Ramos (cell line): ENCODE results near the gene SSC5D.

Experiments
- in situ Hi-C: fragments of 300-500 bp; cut with MboI; formaldehyde crosslinking; loops from one replicate; pipeline ENCODE4 v1.14.3; 2022; ENCODE audit warnings: low sequenced_read_pairs; ENCODE audit not compliant: unreplicated experiment

Gene SSC5D

DNA sequence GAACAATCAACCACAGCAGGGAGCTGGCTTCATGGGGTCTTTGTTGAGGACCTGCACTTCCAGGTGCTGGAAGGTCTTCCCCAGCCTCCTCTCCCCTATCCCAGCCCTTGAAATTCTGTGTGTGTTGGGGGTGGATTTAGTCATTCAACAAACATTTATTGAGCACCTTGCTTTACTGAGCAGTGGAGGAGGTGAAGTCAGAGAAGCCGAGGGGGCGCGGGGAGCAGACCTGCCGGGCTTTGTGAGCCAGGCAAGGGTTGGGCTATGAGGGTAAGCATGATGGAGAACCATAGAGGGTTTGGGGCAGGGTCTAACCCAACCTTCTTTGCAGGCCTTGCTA, 20.2 kb upstream of the SSC5D start:
- in situ Hi-C loops: no loop called here

- in situ Hi-C loops: no loop called here
These were observed 17.0 kb upstream of the SSC5D start for GRCh38 chr19:55471266-55471665.

DNA sequence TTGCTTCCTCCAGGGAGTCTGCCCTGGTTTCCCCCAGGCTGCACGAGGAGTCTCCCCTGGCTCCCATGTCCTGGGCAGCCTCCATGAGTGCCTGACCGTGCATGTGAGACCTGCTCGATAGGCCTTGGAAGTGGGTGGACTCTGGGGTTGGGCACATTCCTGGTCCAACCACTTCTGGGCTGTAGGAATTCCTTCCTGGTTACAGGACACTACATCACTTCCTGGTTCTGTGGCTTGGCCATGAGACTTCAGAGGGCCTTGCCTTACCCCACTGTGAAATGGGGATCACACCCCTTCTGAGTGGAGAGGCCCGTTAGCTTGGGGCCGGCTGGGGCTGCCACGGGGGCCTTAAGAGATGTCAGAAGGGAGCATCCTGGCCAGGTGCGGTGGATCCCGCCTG, 15.8 kb upstream of the SSC5D start:
- in situ Hi-C loops: no loop called here

DNA sequence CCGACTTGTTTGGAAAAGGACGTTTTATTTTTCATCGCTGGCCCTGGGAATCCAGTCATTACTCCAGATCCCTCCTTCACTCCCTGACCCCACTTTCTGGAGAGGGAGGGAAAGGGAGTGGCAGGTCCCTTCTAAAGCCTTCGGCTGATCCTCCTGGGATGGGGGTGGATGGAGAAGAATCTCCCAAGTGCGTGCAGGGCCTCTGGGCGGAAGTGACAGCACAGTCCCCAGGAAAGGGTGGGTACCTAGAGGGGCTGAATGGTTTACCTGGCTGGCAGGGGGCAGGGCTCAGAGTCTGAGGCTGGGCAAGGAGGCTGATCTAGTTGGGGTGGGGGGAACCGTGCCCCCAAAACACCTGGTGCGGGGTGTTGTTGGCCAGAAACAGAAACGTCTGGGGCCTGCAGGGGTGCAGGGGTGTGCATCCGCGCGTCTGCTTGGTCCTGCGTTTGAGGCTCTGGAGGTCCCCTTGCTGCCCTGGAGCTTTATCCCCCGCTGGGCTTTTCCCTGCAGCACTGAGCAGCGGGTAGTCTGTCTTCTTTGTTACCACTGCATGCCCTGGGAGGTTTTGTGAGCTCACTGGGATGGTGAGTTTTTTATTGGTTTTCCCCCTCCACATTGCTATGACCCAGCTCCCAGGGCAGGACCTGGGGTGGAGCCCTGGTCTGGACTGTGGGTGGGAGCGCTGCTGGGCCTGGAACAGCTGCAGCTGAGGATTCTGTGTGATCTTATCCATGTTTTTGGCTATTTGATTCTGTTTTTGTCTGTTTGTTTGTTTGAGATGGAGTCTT, 14.8 kb upstream of the SSC5D start:
- in situ Hi-C loops: no loop called here

- in situ Hi-C loops: no loop called here
These were observed 13.7 kb upstream of the SSC5D start for GRCh38 chr19:55474269-55475265.

GRCh38 chr19:55476100-55476775, 12.0 kb upstream of the SSC5D start, which contains the start of gene ZNF628:
Gene ZNF628, plus strand, starts transcription at chr19:55476617. Its CDS starts 3,294 bp downstream, at chr19:55479911.
- in situ Hi-C loops: no loop called here

- in situ Hi-C loops: no loop called here
These were observed 10.3 kb upstream of the SSC5D start for GRCh38 chr19:55477905-55478304.

DNA sequence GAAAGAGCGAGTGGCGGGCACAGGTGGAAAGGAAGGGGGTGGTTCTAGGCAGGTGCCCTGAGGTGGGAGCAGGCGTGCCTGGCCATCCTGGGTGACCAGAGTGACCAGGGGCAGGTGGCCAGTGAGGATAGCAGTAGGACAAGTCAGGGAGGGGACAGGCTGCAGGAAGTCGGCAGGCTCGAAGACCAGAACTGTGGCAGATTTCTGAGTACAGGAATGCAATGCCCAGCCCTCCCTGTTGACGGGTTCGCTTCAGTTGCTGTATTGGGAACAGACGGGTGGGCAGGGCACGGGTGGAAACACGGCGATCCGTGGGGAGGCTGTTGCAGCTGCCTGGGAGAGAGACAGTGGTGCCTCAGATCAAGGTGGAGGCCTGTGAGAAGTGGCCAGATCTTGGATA, 9.9 kb upstream of the SSC5D start:
- in situ Hi-C loops: no loop called here

DNA sequence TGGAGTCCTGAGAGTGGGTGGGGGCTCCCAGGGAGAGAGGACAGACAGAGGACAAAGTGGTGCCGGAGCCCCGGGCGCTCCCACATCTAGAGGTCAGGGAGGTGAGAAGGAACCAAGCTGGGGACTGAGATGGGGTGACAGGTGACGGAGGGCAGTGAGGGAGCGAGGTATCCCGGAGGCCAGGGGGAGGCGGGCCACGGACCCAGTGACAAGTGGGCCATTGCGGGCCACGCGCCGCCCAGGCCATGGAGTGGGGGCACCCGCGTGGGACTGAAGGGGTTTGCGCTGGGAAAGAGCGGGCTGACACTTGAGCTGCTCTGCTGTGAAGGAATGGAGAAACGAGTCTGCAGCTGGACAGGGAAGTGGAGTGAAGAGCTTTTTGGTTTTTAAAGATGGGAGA, 9.2 kb upstream of the SSC5D start:
- in situ Hi-C loops: no loop called here

DNA sequence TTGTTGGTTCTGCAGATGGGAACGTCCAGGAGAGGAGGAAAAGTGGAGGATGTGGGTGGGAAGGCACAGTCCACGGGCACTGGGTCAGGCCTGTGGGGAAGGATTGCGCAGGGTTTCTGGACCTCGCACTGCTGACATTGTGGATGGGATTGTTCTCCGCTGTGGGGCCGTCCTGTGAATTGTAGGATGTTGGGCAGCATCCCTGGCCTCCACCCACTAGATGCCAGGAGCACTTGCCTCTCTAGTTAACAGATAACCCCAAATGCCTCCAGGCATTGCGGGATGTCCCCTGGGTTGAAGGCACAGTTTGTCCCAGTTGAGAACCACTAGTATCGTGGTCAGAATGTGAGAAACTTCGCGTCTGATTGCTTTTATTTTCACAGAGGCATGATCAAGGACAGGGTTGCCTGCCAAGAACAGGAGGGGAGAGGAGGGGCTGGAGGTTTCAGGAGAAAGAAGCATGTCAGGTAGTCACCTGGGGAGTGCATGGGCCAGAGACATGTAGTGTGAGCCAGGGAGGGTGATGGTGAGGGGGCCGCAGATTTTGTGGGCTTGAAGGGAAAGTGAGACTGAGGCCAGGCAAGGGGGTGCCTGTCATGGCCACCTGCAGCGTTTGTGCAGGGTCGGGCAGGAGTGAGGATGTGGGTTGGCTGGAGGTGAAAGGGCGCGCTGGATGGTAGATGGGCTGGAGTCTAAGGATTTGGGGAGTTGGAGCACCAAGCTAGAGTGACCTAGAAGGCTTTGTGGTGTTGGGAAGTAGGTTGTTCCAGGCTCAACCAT, 8.6 kb upstream of the SSC5D start:
- in situ Hi-C loops: no loop called here

DNA sequence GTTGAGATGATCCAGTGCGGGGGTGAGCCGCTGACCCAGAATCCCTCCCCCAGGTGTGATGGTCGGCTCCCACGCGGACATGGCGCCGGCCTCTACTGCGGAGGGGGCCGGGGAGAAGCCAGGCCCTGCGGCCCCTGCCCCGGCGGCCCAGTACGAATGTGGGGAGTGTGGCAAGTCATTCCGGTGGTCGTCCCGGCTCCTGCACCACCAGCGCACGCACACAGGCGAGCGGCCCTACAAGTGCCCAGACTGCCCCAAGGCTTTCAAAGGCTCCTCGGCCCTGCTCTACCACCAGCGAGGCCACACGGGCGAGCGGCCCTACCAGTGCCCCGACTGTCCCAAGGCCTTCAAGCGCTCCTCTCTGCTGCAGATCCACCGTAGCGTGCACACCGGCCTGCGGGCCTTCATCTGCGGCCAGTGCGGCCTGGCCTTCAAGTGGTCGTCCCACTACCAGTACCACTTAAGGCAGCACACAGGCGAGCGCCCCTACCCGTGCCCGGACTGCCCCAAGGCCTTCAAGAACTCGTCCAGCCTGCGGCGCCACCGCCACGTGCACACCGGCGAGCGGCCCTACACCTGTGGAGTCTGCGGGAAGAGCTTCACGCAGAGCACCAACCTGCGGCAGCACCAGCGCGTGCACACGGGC, 7.0 kb upstream of the SSC5D start:
- in situ Hi-C loops: no loop called here

DNA sequence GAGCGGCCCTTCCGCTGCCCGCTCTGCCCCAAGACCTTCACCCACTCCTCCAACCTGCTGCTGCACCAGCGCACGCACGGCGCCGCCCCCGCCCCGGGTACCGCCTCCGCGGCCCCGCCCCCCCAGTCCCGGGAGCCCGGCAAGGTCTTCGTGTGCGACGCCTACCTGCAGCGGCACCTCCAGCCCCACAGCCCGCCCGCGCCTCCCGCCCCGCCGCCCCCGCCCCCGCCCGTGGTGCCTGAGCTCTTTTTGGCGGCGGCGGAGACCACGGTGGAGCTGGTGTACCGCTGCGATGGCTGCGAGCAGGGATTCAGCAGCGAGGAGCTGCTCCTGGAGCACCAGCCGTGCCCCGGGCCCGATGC, 6.5 kb upstream of the SSC5D start:
- in situ Hi-C loops: no loop called here

GRCh38 chr19:55482156-55482961, 5.9 kb upstream of the SSC5D start:
- in situ Hi-C loops: no loop called here

GRCh38 chr19:55482967-55483705, 5.1 kb upstream of the SSC5D start:
- in situ Hi-C loops: no loop called here

DNA sequence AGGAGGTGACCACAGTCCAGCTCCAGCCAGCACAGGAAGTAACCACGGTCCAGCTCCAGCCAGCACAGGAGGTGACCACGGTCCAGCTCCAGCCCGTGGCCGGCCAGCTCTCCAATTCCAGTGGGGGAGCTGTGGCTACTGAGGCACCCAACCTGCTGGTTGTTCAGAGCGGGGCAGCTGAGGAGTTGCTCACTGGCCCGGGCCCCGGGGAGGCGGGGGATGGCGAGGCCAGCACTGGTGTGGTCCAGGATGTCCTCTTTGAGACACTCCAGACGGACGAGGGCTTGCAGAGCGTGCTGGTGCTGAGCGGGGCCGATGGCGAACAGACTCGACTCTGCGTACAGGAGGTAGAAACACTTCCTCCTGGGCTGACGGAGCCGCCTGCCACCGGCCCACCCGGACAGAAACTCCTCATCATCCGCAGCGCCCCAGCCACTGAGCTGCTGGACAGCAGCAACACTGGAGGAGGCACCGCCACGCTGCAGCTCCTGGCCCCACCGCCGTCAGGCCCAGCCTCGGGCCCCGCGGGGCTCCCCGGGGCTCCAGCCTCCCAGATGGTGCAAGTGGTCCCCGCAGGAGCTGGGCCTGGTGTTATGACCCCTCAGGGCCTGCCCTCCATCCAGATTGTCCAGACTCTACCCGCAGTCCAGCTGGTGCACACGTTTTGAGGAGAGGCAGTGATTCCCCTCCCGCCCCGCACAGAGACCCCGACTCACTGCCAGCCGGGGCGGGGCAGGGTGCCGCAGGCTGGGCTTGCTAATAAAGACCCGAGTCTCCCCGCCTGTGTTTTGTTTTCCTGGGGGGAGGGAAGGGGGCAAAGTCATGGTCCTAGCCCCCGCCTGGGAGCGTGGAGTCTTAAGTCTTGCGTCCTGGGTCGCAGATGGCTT, 4.3 kb upstream of the SSC5D start:
- in situ Hi-C loops: no loop called here

DNA sequence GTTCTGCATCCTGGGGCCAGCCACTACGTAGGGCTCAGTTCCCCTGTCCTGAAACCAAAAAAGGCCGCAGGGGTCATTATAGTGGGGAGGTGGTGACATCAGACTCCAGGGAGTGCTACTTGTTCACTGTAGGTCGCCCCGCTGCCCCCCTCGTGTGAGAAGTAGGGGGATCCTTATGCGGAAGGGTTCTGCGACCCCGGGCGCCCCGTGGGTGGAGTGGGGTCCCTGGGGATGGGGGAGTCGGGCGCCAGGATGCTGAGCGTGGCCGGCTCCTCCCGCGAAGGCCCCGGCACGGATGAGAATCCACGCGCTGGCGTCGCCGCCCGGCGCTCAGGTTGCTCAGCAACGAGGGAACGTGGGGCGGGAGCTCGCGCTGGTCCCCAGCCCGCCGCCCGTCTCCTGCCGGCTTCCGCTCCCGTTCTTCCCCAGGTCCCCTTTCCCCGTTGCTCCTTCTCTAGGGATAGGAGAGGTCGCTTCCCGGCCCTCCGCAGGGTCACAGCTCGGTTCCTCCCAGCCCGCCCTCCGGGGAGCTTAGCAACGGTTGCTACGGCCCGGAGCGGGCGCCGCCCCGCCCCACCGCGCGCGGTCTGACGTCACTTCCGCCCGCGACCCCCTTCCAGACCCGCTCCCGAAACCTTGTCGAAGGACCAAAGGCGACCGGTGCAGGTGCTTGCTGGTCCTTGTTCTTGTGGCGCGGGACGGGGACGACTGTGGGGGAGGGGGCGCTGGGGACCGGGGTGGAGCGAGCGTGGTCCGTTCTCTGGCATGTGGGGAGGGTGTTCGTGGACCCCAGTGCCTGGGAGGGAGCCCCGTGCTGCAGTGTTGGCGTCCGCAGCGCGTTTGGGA, 3.4 kb upstream of the SSC5D start, which contains the start of gene NAT14:
Gene NAT14 (plus strand): TSS at position 596 of the 846 bp plus-strand sequence. CDS start 521 bp downstream, outside the sequence.
- in situ Hi-C loops: no loop called here
